Measurements from ENCODE around the gene BATF3.

GRCh38 chr1:212738330-212738729, 38.7 kb upstream of the BATF3 start:
- no peak for TF ChIP-seq FOXM1 (IDR thresholded peaks at IDR 0.05; ENCODE audit: borderline replicate concordance)
- no peak for TF ChIP-seq SP1 (IDR thresholded peaks at IDR 0.05)
- TF ChIP-seq BHLHE40 (IDR thresholded peaks at IDR 0.05; ENCODE audit: borderline replicate concordance), result no peak
- TF ChIP-seq FOXK2 (IDR thresholded peaks at IDR 0.05), result no peak
- no peak for TF ChIP-seq TARDBP (IDR thresholded peaks at IDR 0.05)
- no peak for TF ChIP-seq FOXA1 (IDR thresholded peaks at IDR 0.05)
- TF ChIP-seq HDGF (IDR thresholded peaks at IDR 0.05; ENCODE audit: borderline replicate concordance), result no peak
- TF ChIP-seq L3MBTL2 (conservative IDR thresholded peaks at IDR 0.05), result no peak
- no peak for TF ChIP-seq ELF4 (IDR thresholded peaks at IDR 0.05)
- no peak for TF ChIP-seq SUZ12 (IDR thresholded peaks at IDR 0.05)

All from HEK293T (cell line).